Cardiac muscle cell (in vitro differentiated cells and primary cell): ENCODE measurements around the gene DYNAP. TPM values are rescaled to one million over a fixed set of nuclear protein-coding genes. Genes with fewer than 3 reads are reported as not detected.

Source experiments
- DNase-seq, 2 donors: peaks; one replicate each; pipeline versions ENCODE4 v3.0.0 to v3.0.0-alpha.2; 2010 to 2017; ENCODE audit warnings: low read depth in 1 of 2, low spot score in 1 of 2
- H3K27ac ChIP-seq: fragments of 200-600 bp; sonication (generic); 2 replicates; pipeline ENCODE4 v1.5.1; 2016
- H3K27me3 ChIP-seq: fragments of 200-600 bp; sonication (generic); 2 replicates; pipeline ENCODE4 v1.6.0; 2016; ENCODE audit warnings: control low read depth
- H3K36me3 ChIP-seq: fragments of 200-600 bp; sonication (generic); 2 replicates; pipeline ENCODE4 v1.5.1; 2016; ENCODE audit warnings: control low read depth
- H3K4me1 ChIP-seq: fragments of 200-600 bp; sonication (generic); 2 replicates; pipeline ENCODE4 v1.8.1; 2017; ENCODE audit warnings: low read depth, mild to moderate bottlenecking, mixed run types
- H3K4me3 ChIP-seq: fragments of 200-600 bp; sonication (generic); 2 replicates; pipeline ENCODE4 v1.5.1; 2016; ENCODE audit warnings: mild to moderate bottlenecking
- H3K9me3 ChIP-seq: fragments of 200-600 bp; sonication (generic); 2 replicates; pipeline ENCODE4 v1.5.1; 2017; ENCODE audit warnings: low read depth, mild to moderate bottlenecking, control low read depth
- polyA plus RNA-seq: library from polyadenylated mRNA; unstranded; fragments of >200 nt; fragmentation: Nextera tagmentation; extraction: Ambion mirVana; gene quantifications from 2 replicates; pipeline ENCODE4 v1.2.1, GENCODE V29; 2016
- total RNA-seq: library from RNA; depleted of rRNA; stranded (reverse); fragments of >200 nt; gene quantifications from 2 replicates; pipeline ENCODE4 v1.2.3, GENCODE V29; 2016
- TF ChIP-seq, protein P1 (sequence below): IDR thresholded peaks from 2 replicates; pipeline ENCODE4 v1.5.1; 2012; ENCODE audit warnings: low read depth, mild to moderate bottlenecking, low read length

DYNAP gene
- total and polyA plus RNA-seq, 2 experiments from 2014 or later = not detected

DNA sequence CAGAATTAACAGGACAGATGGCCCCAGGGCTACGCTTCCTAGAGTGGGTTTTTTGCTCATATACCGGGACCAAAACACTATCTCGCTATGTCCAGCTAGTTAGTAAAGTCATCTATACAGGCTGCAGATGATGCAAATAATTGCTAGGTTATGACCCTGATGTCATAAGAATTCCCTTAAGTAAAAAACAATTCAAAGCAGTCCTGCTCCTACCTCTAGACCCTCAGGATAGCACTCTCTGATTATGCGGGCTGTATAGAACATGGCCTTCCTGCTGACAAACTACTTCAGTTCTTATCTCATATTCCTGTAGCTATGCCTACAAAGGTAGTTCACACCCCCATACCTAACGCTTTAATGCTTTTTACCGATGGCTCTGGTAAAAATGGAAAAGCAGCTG is 13.2 kb downstream of the DYNAP start:
- H3K27me3 ChIP-seq = no peaks in the 10 kb centered on the region
- DNase-seq = no peak
- no peak overlapping the region for H3K27ac ChIP-seq
- H3K4me1 ChIP-seq = peaks cover 4% of the 10 kb centered on the region
- H3K4me3 ChIP-seq = no peak overlapping the region
- H3K9me3 ChIP-seq = no peaks in the 10 kb centered on the region
- TF ChIP-seq, protein P1, sequence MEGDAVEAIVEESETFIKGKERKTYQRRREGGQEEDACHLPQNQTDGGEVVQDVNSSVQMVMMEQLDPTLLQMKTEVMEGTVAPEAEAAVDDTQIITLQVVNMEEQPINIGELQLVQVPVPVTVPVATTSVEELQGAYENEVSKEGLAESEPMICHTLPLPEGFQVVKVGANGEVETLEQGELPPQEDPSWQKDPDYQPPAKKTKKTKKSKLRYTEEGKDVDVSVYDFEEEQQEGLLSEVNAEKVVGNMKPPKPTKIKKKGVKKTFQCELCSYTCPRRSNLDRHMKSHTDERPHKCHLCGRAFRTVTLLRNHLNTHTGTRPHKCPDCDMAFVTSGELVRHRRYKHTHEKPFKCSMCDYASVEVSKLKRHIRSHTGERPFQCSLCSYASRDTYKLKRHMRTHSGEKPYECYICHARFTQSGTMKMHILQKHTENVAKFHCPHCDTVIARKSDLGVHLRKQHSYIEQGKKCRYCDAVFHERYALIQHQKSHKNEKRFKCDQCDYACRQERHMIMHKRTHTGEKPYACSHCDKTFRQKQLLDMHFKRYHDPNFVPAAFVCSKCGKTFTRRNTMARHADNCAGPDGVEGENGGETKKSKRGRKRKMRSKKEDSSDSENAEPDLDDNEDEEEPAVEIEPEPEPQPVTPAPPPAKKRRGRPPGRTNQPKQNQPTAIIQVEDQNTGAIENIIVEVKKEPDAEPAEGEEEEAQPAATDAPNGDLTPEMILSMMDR = no peak
- H3K36me3 ChIP-seq = no peaks in the 10 kb centered on the region

GRCh38 chr18:54606835-54607212 is 15.8 kb downstream of the DYNAP start:
- Histone ChIP-seq H3K27ac (peak overlapping the region; percentile 47), H3K4me1 (peaks cover 4% of the 10 kb centered on the region), H3K9me3 (no peaks in the 10 kb centered on the region), H3K4me3 (no peak overlapping the region), H3K27me3 (no peaks in the 10 kb centered on the region), H3K36me3 (no peaks in the 10 kb centered on the region)
- TF ChIP-seq, protein P1 = no peak
- DNase-seq = peak in 1 of 2 donors; percentile 49

GRCh38 chr18:54607213-54608027 is 16.4 kb downstream of the DYNAP start:
- H3K27ac ChIP-seq = peak overlapping the region; percentile 47
- H3K4me1 ChIP-seq = peaks cover 4% of the 10 kb centered on the region
- no peaks in the 10 kb centered on the region for H3K36me3 ChIP-seq
- no peaks in the 10 kb centered on the region for H3K27me3 ChIP-seq
- H3K9me3 ChIP-seq = no peaks in the 10 kb centered on the region
- DNase-seq = peak; percentile 0 to 21
- TF ChIP-seq, protein P1 = no peak
- no peak overlapping the region for H3K4me3 ChIP-seq

- H3K4me3 ChIP-seq = no peak overlapping the region
- no peaks in the 10 kb centered on the region for H3K27me3 ChIP-seq
- H3K36me3 ChIP-seq = no peaks in the 10 kb centered on the region
- no peaks in the 10 kb centered on the region for H3K9me3 ChIP-seq
- DNase-seq = peak in 1 of 2 donors; percentile 55
- H3K27ac ChIP-seq = no peak overlapping the region
- H3K4me1 ChIP-seq = peaks cover 4% of the 10 kb centered on the region
- TF ChIP-seq, protein P1 = no peak
These were observed 17.1 kb downstream of the DYNAP start for GRCh38 chr18:54608028-54608642.

- Histone ChIP-seq H3K27me3 (no peaks in the 10 kb centered on the region), H3K4me1 (peaks cover 4% of the 10 kb centered on the region), H3K36me3 (no peaks in the 10 kb centered on the region), H3K9me3 (no peaks in the 10 kb centered on the region), H3K4me3 (no peak overlapping the region), H3K27ac (no peak overlapping the region)
- TF ChIP-seq, protein P1 = no peak
- DNase-seq = no peak
These were observed 20.8 kb downstream of the DYNAP start for GRCh38 chr18:54611816-54612215.
